HG02678 (cell line): ENCODE measurements around the gene EFHC2.

Experiments
- ATAC-seq: cut with Tn5 transposase; IDR thresholded peaks from one replicate; pipeline ENCODE4 v1.9.1; 2021; ENCODE audit warnings: mild to moderate bottlenecking, moderate library complexity; ENCODE audit not compliant: unreplicated experiment

Gene EFHC2

GRCh38 chrX:44157283-44157682 is 186.2 kb downstream of the EFHC2 start:
- no peak for ATAC-seq

GRCh38 chrX:44156726-44157125 is 186.7 kb downstream of the EFHC2 start:
- no peak for ATAC-seq

GRCh38 chrX:44155126-44155525 is 188.3 kb downstream of the EFHC2 start:
- ATAC-seq = no peak

GRCh38 chrX:44152852-44153251 is 190.6 kb downstream of the EFHC2 start:
- ATAC-seq = no peak

- ATAC-seq = no peak
These were observed 196.3 kb downstream of the EFHC2 start for GRCh38 chrX:44147130-44147529.

GRCh38 chrX:44144177-44144945 is 199.1 kb downstream of the EFHC2 start:
- ATAC-seq = no peak

GRCh38 chrX:44143061-44143602 is 200.3 kb downstream of the EFHC2 start:
- ATAC-seq = no peak

GRCh38 chrX:44130189-44130588 is 213.3 kb downstream of the EFHC2 start:
- ATAC-seq = no peak

GRCh38 chrX:44113337-44113736 is 230.1 kb downstream of the EFHC2 start:
- ATAC-seq = no peak

- ATAC-seq = no peak
These were observed 236.6 kb downstream of the EFHC2 start for GRCh38 chrX:44106864-44107263.

- ATAC-seq = no peak
These were observed 238.1 kb downstream of the EFHC2 start for GRCh38 chrX:44105228-44105913.

GRCh38 chrX:44104699-44105098 is 238.8 kb downstream of the EFHC2 start:
- ATAC-seq = no peak

- no peak for ATAC-seq
These were observed 242.2 kb downstream of the EFHC2 start for GRCh38 chrX:44101281-44101680.

- ATAC-seq = no peak
These were observed 244.1 kb downstream of the EFHC2 start for GRCh38 chrX:44099366-44099765.
